GM12878 (cell line): Measurements from ENCODE around the gene SENP6. TPM values are rescaled to one million over a fixed set of nuclear protein-coding genes. Genes with fewer than 3 reads are reported as not detected.

Experiments used
- CHD4 ChIP-seq: fragments of 200-600 bp; sonication (generic); IDR thresholded peaks from 2 replicates; pipeline ENCODE4 v1.6.1; 2016; ENCODE audit warnings: mild to moderate bottlenecking
- DPF2 ChIP-seq: fragments of 450-650 bp; IDR thresholded peaks from 2 replicates; pipeline ENCODE4 v1.6.1; 2017; ENCODE audit warnings: mild to moderate bottlenecking
- JUNB ChIP-seq: IDR thresholded peaks from 2 replicates; pipeline ENCODE4 v1.6.1; 2016; ENCODE audit warnings: antibody characterized with exemption, mild to moderate bottlenecking
- KDM1A ChIP-seq: fragments of 200-600 bp; sonication (generic); IDR thresholded peaks from 2 replicates; pipeline ENCODE4 v1.6.1; 2016; ENCODE audit warnings: borderline replicate concordance
- MAX ChIP-seq: IDR thresholded peaks from 2 replicates; pipeline ENCODE4 v1.6.1; 2012; ENCODE audit warnings: low read depth, low read length, improper control_type of control experiment
- MTA2 ChIP-seq: fragments of 450-650 bp; IDR thresholded peaks from 2 replicates; pipeline ENCODE4 v1.6.1; 2016; ENCODE audit warnings: low read depth, mild to moderate bottlenecking, moderate library complexity
- NBN ChIP-seq: fragments of 450-650 bp; IDR thresholded peaks from 2 replicates; pipeline ENCODE4 v1.6.1; 2016
- NFXL1 ChIP-seq: fragments of 450-650 bp; IDR thresholded peaks from 2 replicates; pipeline ENCODE4 v1.6.1; 2017; ENCODE audit warnings: antibody characterized with exemption, mild to moderate bottlenecking, borderline replicate concordance
- RUNX3 ChIP-seq: IDR thresholded peaks from 2 replicates; pipeline ENCODE4 v1.6.1; 2012; ENCODE audit warnings: low read length, inconsistent platforms
- SPI1 ChIP-seq: IDR thresholded peaks from 2 replicates; pipeline ENCODE4 v1.6.1; 2011; ENCODE audit warnings: low read depth, mild to moderate bottlenecking, low read length, moderate library complexity, borderline replicate concordance; ENCODE audit not compliant: insufficient read depth
- TAF1 ChIP-seq: IDR thresholded peaks from 2 replicates; pipeline ENCODE4 v1.6.1; 2011; ENCODE audit warnings: mild to moderate bottlenecking, low read depth, low read length, borderline replicate concordance
- polyA plus RNA-seq, 11 experiments: library from polyadenylated mRNA; depleted of rRNA in 4 of 11; unstranded in 6 of 11; stranded (reverse) in 5 of 11; fragments of >200 nt; fragmentation: Nextera tagmentation in 4 of 11; fragmentation: Illumina TruSeq in 1 of 11; extraction: Ambion mirVana in 4 of 11; extraction: Trizol in 1 of 11; gene quantifications; 1 replicate in 1 of 11; 2 replicates in 10 of 11; pipeline versions ENCODE4 v1.2.1 to v1.2.3, GENCODE V29; 2011 to 2016; ENCODE audit warnings: inconsistent platforms in 2 of 11, missing spikeins in 2 of 11, low read depth in 1 of 11
- total RNA-seq, 4 experiments: library from RNA; depleted of rRNA in 3 of 4; stranded (reverse); fragments of >200 nt in 3 of 4; fragmentation: Illumina TruSeq in 1 of 4; extraction: Trizol in 1 of 4; gene quantifications; 2 replicates each; pipeline versions ENCODE4 v1.2.1 to v1.2.3, GENCODE V29; 2013 to 2021
- TF ChIP-seq, protein P1 (sequence below): IDR thresholded peaks from 2 replicates; pipeline ENCODE4 v1.6.1; 2011; ENCODE audit warnings: low read depth, mild to moderate bottlenecking, low read length, moderate library complexity, borderline replicate concordance; ENCODE audit errors: extremely low read depth
- TF ChIP-seq, protein P2 (sequence below): fragments of 150-350 bp; IDR thresholded peaks from 2 replicates; pipeline ENCODE4 v1.6.1; 2014; ENCODE audit warnings: mild to moderate bottlenecking, low read depth, low read length

SENP6 gene
- total and polyA plus RNA-seq, 10 of the 15 experiments (the other 5 are each of a cell fraction or from before 2014, with no cell fraction given): 10.7 to 70.0 (median 42.3) TPM

- no peak for TF ChIP-seq CHD4
- no peak for TF ChIP-seq NFXL1
- TF ChIP-seq NBN: no peak; the same call in 1 of the 2 replicates
- TF ChIP-seq KDM1A: no peak
- TF ChIP-seq DPF2: no peak
- TF ChIP-seq TAF1: no peak
- 0 out of 2 replicates have a peak, but pooled peaks have one; percentile 6 for TF ChIP-seq JUNB
- TF ChIP-seq, protein P1, sequence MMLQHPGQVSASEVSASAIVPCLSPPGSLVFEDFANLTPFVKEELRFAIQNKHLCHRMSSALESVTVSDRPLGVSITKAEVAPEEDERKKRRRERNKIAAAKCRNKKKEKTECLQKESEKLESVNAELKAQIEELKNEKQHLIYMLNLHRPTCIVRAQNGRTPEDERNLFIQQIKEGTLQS: no peak
- peak; percentile 57 for TF ChIP-seq SPI1
- TF ChIP-seq MAX: no peak
- peak; percentile 66; the same call in 1 of the 2 replicates for TF ChIP-seq MTA2
- 0 out of 2 replicates have a peak, but pooled peaks have one; percentile 11 for TF ChIP-seq RUNX3
- TF ChIP-seq, protein P2, sequence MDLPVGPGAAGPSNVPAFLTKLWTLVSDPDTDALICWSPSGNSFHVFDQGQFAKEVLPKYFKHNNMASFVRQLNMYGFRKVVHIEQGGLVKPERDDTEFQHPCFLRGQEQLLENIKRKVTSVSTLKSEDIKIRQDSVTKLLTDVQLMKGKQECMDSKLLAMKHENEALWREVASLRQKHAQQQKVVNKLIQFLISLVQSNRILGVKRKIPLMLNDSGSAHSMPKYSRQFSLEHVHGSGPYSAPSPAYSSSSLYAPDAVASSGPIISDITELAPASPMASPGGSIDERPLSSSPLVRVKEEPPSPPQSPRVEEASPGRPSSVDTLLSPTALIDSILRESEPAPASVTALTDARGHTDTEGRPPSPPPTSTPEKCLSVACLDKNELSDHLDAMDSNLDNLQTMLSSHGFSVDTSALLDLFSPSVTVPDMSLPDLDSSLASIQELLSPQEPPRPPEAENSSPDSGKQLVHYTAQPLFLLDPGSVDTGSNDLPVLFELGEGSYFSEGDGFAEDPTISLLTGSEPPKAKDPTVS: 0 out of 2 replicates have a peak, but pooled peaks have one; percentile 69
These were observed 146.5 kb downstream of the SENP6 start (continued) for GRCh38 chr6:75748003-75748742.
